Measurements from ENCODE around the gene PRXL2C.

The PRXL2C gene

DNA sequence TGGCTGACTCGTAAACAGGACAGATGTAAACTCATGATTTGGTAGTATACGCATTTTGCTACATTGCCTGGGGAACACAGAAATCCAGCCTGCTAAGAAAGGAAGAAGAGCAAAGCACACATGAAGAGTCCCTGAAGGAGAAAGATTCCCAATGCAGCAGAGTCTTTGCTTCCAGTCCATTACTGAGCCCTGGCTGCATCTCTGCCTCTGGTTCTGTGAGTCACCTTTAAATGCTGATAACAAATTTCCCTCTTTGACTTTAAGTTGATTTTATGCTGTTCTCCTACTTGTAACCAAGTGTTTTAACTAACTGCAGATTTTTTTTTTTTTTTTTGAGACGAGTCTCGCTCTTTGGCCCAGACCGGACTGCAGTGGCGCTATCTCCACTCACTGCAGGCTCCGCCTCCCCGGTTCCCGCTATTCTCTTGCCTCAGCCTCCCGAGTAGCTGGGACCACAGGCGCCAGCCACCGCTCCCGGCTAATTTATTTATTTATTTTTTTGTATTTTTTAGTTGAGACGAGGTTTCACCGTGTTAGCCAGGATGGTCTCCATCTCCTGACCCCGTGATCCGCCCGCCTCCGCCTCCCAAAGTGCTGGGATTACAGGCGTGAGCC lies 8.5 kb upstream of the PRXL2C start:
- Histone ChIP-seq H3K4me2 (ENCODE audit: low read length) (no peak overlapping the region), H3K9ac (ENCODE audit: low read length) (no peak overlapping the region), H3K27me3 (ENCODE audit: low read depth, low read length) (no peaks in the 10 kb centered on the region), H4K20me1 (ENCODE audit: insufficient read depth, low read length) (no peaks in the 10 kb centered on the region), H3K9me3 (ENCODE audit: insufficient read depth, low read length) (no peaks in the 10 kb centered on the region), H3K36me3 (replicated peaks; ENCODE audit: low read depth, low read length) (no peaks in the 10 kb centered on the region), H3K27ac (ENCODE audit: low read length) (no peak overlapping the region), H3K79me2 (ENCODE audit: low read length) (no peaks in the 10 kb centered on the region), H2AFZ (ENCODE audit: low read depth, low read length) (no peak overlapping the region), H3K4me1 (ENCODE audit: low read length) (peaks cover 21% of the 10 kb centered on the region), H3K4me3 (ENCODE audit: low read length) (no peak overlapping the region)
- TF ChIP-seq EZH2phosphoT487 (IDR thresholded peaks at IDR 0.05; ENCODE audit: low read depth) (no peak), CTCF (IDR thresholded peaks at IDR 0.05; ENCODE audit: low read depth, low read length) (no peak)

DNA sequence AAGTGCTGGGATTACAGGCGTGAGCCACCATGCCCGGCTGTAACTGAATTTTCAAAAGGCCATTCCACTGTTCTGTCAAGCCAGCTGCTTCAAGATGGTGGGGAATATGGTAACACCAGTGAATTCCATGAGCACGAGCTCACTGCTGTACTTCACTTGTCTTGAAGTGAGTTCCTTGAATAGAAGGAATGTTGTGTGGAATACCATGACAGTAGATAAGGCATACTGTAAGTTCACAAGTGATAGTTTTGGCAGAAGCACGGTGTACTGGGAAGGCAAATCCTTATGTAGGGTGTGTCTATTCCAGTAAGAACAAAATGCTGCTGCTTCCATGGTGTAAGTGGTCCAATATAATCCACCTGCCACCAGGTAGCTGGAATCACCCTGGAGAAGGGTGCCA lies 6.6 kb upstream of the PRXL2C start:
- Histone ChIP-seq H3K9ac (ENCODE audit: low read length) (no peak overlapping the region), H3K27me3 (ENCODE audit: low read depth, low read length) (no peaks in the 10 kb centered on the region), H3K9me3 (ENCODE audit: insufficient read depth, low read length) (no peaks in the 10 kb centered on the region), H3K79me2 (ENCODE audit: low read length) (no peaks in the 10 kb centered on the region), H2AFZ (ENCODE audit: low read depth, low read length) (no peak overlapping the region), H3K4me1 (ENCODE audit: low read length) (peaks cover 15% of the 10 kb centered on the region), H3K4me3 (ENCODE audit: low read length) (no peak overlapping the region), H4K20me1 (ENCODE audit: insufficient read depth, low read length) (no peaks in the 10 kb centered on the region), H3K27ac (ENCODE audit: low read length) (no peak overlapping the region), H3K36me3 (replicated peaks; ENCODE audit: low read depth, low read length) (no peaks in the 10 kb centered on the region), H3K4me2 (ENCODE audit: low read length) (no peak overlapping the region)
- TF ChIP-seq CTCF (IDR thresholded peaks at IDR 0.05; ENCODE audit: low read depth, low read length): no peak
- no peak for TF ChIP-seq EZH2phosphoT487 (IDR thresholded peaks at IDR 0.05; ENCODE audit: low read depth)

GRCh38 chr9:96660692-96661248 lies 5.7 kb upstream of the PRXL2C start:
- Histone ChIP-seq H3K27ac (ENCODE audit: low read length) (no peak overlapping the region), H3K79me2 (ENCODE audit: low read length) (no peaks in the 10 kb centered on the region), H3K4me2 (ENCODE audit: low read length) (peak overlapping the region; percentile 51), H2AFZ (ENCODE audit: low read depth, low read length) (no peak overlapping the region), H3K4me1 (ENCODE audit: low read length) (peaks cover 14% of the 10 kb centered on the region), H3K36me3 (replicated peaks; ENCODE audit: low read depth, low read length) (no peaks in the 10 kb centered on the region), H3K4me3 (ENCODE audit: low read length) (peak overlapping the region; percentile 1; the same call in 1 of the 2 replicates), H4K20me1 (ENCODE audit: insufficient read depth, low read length) (no peaks in the 10 kb centered on the region), H3K27me3 (ENCODE audit: low read depth, low read length) (no peaks in the 10 kb centered on the region), H3K9me3 (ENCODE audit: insufficient read depth, low read length) (no peaks in the 10 kb centered on the region), H3K9ac (ENCODE audit: low read length) (no peak overlapping the region)
- no peak for TF ChIP-seq CTCF (IDR thresholded peaks at IDR 0.05; ENCODE audit: low read depth, low read length)
- no peak for TF ChIP-seq EZH2phosphoT487 (IDR thresholded peaks at IDR 0.05; ENCODE audit: low read depth)

- H3K9ac ChIP-seq (ENCODE audit: low read length): peak overlapping the region; percentile 39
- TF ChIP-seq EZH2phosphoT487 (IDR thresholded peaks at IDR 0.05; ENCODE audit: low read depth) (no peak), CTCF (IDR thresholded peaks at IDR 0.05; ENCODE audit: low read depth, low read length) (no peak)
- H3K79me2 ChIP-seq (ENCODE audit: low read length): no peaks in the 10 kb centered on the region
- peak overlapping the region; percentile 74 for H3K4me2 ChIP-seq (ENCODE audit: low read length)
- no peaks in the 10 kb centered on the region for H3K36me3 ChIP-seq (replicated peaks; ENCODE audit: low read depth, low read length)
- no peaks in the 10 kb centered on the region for H3K27me3 ChIP-seq (ENCODE audit: low read depth, low read length)
- H3K4me1 ChIP-seq (ENCODE audit: low read length): peaks cover 3% of the 10 kb centered on the region; the same call in 1 of the 2 replicates
- peak overlapping the region; percentile 37; the same call in 1 of the 2 replicates for H2AFZ ChIP-seq (ENCODE audit: low read depth, low read length)
- H3K27ac ChIP-seq (ENCODE audit: low read length): no peak overlapping the region
- H3K9me3 ChIP-seq (ENCODE audit: insufficient read depth, low read length): no peaks in the 10 kb centered on the region
- no peaks in the 10 kb centered on the region for H4K20me1 ChIP-seq (ENCODE audit: insufficient read depth, low read length)
- H3K4me3 ChIP-seq (ENCODE audit: low read length): peak overlapping the region; percentile 87
Measured at GRCh38 chr9:96654450-96655197, 493 bp downstream of the PRXL2C start.
